HG03135 (cell line): Measurements from ENCODE around the gene TMX2.
"Not testable (repeated sequence)": the region's sequence is repeated elsewhere in the genome, so short reads cannot be mapped to it uniquely, and the experiment has no call there.

ENCODE experiments used
- ATAC-seq: cut with Tn5 transposase; IDR thresholded peaks from one replicate; pipeline ENCODE4 v1.9.1; 2021; ENCODE audit warnings: mild to moderate bottlenecking, moderate library complexity; ENCODE audit not compliant: unreplicated experiment

The TMX2 gene

DNA sequence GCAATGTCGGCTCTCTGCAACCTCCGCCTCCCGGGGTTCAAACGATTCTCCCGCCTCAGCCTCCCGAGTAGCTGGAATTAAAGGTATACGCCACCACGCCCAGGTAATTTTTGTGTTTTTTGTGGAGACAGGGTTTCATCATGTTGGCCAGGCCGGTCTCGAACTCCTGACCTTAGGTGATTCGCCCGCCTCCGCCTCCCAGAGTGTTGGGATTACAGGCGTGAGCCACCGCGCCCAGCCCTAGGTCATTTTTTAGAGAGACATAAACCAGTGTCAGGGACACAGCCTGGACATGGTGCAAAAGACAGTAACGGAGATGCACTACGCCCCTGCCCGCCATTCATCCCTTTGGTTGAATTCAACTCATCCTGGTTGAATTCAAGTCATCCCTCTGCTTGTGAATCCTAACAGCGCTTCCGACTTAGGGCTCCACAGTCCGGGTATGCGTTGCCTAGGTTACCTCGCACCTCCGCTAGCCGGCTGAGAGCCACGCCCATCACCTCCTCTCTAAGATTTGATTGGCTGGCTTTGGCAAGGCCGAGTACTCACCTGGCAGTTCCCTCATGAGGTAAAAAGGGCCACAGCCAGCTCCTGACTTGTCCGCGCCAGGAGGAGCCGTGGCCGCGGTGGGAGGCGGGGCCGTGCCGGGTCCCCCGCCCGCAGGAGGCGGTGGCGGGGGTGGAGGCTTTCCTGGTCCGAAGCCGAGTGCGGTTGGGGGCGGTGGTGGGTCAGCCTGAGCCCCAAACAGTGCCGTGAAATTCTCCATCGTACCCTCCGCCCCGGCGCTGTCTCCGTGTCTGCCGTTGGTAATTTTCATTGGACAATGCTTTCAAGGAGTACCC, 758 bp upstream of the TMX2 start, which contains the start of gene MED19:
Gene MED19, minus strand, starts transcription at position 802 of the 842 bp plus-strand sequence. Its CDS starts 36 bp downstream, at position 766.
- ATAC-seq, result peak; percentile 41

DNA sequence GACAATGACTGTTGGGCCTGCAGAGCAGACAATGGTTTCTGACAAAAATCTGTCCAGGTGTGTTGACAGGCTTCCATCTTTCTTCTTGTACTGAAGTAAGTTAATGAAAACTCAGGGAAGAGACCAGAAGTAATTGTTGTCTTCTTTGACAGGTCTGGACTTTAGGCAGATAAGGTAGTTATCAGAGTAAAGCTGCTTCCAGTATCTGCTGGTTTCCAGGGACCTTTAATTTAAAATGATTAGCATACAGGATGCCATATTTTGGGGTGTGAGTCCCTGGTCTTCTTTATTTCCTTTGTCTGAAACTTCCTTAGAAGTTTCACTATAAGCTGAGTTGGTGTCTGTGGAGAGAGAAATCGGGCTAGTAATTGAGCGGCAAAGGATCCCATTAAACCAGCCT, 1.4 kb downstream of the TMX2 start:
- no peak for ATAC-seq

DNA sequence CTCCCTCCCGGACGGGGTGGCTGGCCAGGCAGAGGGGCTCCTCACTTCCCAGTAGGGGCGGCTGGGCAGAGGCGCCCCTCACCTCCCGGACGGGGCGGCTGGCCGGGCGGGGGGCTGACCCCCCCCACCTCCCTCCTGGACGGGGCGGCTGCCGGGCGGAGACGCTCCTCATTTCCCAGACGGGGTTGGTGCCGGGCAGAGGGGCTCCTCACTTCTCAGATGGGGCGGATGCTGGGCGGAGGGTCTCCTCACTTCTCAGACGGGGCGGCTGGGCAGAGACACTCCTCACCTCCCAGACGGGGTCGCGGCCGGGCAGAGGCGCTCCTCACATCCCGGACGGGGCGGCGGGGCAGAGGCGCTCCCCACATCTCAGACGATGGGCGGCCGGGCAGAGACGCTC, 4.3 kb downstream of the TMX2 start:
- ATAC-seq, result not testable (repeated sequence)

DNA sequence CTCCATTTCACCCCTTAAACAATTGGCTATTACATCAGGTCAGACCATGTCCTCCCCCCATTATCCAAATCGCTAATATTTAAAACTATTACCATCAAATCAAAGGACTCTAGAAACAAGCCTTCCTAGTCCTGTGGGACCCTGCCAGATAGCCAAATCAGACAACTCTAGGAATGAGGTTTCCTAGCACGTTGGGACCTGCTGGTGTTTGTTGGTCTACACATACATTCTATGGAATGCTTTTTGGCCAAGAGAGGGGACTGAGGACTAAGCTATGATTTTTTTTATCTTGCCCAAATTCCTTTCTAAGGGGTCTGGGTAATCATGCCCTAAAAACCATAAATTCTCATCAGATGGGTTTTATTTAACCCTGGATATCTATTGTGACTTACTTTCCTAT, 14.8 kb downstream of the TMX2 start:
- no peak for ATAC-seq

DNA sequence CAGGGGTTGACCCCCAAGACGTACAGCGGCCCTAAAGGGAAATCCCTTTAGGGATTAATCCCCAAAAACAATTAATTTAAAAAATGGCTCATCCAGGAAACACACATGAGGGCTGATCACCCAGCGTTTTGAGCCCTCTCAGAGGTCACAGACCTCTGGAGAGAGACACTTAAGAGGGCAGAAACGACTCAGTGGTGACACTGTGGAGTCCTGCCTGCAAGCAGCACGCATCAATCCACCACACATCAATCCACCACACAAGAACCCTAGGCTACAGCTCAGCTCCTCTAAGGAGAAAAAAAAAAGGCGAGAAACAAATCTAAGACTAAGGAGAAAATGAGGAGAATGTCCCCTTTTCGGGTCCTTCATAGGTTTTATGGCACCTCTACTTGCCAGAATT, 16.4 kb downstream of the TMX2 start:
- ATAC-seq, result no peak

DNA sequence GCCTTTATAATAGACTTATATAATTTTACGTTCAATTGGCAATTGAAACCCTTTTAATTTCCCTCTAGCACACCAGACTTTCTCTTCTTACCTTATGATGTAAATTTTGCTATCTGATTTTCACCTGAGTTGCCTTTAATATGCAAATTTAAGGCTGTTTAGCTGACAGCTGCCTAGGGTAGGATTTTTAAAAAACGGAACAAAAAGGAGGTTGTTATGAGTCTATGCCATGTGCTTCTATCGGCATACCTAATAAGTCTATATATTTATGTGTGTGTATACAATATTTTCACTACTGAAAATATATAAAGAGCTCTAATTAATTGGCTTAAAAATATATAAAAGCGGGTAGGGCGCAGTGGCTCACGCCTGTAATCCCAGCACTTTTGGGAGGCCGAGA, 17.1 kb downstream of the TMX2 start:
- ATAC-seq, result no peak

DNA sequence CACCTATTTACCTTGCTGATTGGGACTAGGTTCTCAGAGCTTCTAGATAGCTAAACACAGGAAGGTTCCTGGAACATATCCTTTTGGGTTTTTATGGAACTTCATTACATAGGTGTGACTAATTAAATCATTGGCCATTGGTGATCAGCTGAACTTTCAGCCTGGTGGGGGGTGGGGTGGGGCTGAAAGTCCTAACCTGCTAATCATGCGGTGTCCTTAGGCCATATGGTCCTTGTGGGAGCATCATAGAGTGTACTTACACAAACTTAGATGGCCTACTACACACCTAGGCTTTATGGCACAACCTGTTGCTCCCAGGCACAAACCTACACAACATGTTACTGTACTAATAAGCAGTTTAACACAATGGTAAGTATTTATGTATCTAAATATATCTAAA, 20.3 kb downstream of the TMX2 start:
- ATAC-seq, result no peak

DNA sequence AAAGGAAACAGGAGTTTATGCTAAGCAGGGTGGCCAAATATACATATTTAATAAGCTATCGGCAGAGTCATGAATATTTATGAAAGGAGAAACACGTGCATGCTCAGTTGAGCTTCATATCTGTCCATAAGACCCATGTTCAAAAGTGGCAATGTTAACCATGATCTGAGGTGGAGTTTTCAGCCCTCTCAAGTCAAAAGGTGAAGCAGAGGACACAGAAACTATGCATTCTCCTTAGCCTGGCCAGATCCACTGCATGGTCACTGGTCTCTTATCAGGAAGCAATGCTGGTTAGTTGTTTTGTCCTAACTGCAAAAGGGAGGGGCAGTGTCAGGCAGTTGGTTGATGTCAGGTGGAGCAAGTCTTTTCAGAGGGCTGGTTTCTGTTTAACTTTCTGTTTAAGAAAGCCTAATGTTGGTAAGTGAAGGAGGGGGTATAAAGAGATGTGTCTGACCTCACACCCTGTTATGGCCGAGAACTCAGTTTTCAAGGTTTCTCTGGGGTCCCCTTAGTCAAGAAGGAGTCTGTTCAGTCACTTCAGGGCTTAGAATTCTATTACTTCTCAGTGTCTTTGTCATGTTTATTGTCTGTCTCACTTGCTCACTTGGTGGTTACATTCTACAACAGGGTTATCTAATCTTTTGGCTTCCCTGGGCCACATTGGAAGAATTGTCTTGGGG, 23.4 kb downstream of the TMX2 start:
- no peak for ATAC-seq

DNA sequence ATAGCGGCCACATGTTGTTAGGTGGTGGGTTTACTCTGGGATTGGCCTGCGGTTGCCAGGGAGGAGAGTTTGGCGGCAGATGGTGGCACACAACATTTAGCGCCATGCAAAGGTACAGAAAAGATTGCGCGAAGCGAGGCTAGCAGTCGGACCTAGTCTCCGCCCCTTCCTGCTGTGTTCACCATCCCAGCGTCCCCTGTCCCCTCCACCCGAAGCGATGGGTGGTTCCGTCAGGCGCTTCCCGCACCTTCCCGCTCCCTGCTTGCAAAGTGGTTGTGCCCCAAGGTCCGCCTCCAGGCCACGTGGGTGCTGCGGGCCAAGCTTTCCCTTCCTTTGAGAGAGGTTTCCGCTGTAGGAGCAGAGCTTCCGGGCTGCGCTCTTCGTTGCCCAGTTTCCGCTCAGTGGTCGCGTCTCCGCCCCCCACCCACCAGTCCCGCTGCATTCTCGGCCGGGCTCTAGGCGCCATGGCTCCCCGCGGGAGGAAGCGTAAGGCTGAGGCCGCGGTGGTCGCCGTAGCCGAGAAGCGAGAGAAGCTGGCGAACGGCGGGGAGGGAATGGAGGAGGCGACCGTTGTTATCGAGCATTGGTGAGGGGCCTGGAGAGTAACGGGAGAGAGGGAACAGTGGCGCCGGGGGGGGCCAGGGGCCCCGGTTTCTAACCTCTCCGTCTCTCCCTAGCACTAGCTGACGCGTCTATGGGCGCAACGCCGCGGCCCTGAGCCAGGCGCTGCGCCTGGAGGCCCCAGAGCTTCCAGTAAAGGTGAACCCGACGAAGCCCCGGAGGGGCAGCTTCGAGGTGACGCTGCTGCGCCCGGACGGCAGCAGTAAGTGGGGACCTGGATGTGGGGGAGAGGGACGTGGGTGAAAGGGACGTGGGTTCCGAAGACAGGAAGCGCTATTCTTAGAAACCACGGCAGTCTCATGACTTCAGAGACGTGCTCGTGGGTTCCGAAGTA, 29.0 kb downstream of the TMX2 start, which contains the start of gene SELENOH:
Gene SELENOH, plus strand, starts transcription at position 360 of the 955 bp plus-strand sequence. Its CDS starts 105 bp downstream, at position 465.
- peak; percentile 92 for ATAC-seq

DNA sequence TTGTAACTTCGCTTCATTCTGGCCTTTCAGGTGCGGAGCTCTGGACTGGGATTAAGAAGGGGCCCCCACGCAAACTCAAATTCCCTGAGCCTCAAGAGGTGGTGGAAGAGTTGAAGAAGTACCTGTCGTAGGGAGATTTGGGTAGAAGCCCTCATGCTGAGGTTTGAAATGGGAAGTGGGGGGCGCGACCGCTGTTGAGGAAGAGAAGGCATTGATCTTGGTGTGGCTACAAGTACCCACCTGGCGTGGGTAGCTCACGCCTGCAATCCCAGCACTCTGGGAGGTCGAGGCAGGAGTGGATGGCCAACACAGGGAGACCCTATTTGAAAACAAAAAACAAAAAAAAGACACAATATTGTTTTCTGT, 29.7 kb downstream of the TMX2 start:
- ATAC-seq, result no peak

DNA sequence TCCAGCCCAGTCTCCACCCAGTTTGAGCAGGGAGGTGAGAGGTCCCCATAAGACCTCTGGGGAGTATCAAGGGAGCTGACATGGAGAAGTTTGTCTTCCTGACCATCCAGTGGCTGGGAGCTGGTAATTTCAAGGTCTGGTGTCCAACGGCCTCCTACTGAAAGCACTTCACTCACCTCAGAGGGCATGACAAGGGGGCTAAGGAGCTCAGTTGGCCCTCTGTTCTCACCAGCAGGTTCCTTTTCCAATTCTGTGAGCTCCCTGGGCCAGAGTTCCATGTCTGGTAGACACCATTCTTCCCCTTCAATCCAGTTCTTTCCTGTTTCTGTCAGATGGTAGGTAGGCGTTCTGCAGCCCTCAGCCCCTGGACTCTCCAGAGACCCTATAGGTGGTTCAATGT, 32.0 kb downstream of the TMX2 start:
- ATAC-seq, result no peak

DNA sequence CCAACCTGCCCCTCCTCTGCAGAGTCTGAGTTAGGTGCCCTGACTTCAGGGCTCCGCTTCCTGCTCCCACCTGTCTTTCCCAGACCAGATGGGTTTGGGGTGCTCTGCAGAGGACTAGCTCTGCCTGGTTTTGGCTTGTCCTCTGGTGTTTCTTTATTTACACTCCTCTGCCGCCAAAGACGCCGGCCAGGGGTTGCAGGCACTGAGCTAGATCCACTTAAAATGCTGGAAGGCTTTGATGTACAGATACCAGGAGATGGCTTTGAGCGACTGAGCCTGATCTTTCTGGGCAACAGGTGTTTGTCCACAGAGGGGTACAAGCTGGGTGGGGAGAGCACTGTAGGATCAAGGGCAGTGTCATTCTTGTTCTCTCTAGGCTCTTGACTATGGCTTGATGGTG, 32.8 kb downstream of the TMX2 start:
- no peak for ATAC-seq

DNA sequence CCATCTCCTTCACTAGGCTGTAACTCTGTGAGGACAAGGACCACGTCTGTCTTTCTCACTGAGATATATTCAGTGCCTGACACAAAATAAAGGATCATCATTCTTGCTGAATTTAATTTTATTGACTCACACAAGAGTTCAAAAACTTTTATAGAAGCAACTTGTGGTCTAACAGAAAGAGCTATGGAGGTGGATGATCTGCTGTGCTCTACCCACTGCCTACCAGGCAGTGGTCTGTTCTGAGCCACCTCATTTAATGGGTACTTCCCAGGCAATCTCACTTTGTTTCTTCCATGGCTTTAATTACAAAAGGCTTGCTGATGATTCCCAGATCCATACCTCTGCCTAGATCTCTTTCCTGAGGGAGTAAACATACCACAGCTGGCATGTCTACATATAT, 34.5 kb downstream of the TMX2 start:
- ATAC-seq, result no peak

DNA sequence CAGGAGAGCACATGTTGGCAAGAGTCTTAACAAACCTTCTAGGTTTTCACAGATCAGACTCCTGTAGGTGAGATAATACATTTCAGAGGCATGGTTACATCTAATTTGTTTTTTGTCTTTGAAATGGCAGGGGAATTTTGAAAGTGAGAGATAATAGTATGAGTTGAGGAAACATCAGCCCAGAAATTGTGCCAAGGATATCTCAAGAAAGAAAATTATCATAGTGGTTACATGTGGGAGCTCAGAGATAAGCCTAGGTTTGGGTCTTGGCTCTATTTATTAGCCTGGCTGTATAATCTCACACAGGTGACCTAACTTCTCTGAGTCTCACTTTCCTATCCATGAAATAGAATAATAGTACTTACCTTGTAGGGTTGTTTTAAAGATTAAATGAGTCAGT, 38.8 kb downstream of the TMX2 start:
- ATAC-seq, result no peak

DNA sequence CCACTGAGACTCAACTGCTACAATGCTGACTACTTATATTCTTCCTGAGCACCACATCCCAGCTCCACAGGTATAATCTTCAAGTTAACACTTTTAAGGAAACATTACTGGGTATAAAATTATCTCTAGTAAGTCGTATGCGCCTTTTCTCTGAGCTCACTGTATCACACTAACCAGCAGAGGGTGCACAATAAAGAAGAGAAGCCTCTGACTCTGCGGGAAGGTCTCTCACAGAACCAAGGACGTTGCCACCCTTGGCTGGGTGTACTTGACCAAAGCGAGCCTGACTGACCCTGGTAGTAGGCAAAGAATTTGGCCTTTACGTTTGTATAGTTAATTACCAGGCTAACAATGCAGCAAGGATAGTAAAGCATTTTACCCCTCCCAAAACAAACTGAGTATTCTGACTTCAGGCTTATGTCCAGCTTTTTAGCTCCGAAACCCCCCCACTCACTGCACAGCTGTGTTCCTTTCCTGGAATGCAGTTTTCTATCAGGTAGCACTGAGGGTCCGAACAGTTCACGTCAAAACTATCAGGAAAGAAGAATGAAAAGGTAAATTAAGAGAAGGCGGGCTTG, 39.4 kb downstream of the TMX2 start, which contains the start of gene BTBD18:
Gene BTBD18, minus strand, starts transcription at position 144 of the 578 bp plus-strand sequence. CDS start 631 bp downstream, outside the sequence.
- no peak for ATAC-seq

DNA sequence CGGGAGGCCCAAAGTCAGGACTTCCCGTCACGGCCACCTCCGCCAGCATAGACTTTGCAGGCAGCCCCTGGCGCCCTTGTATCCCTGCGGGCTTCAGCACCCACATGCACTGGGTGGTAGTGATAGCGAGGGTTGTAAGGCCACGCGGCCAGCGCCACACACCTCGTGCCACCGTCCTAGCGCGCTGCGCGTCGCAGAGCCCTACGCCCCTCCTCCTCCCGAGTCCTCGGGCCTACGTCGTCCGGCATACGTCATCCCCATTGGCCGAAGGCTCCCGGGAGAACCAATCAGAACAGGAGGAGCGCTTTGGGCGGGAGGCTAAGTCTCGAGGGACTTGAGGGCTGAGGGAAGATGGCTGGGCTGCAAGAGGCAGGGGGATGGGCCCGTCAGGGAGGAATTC, 40.6 kb downstream of the TMX2 start:
- ATAC-seq, result no peak

DNA sequence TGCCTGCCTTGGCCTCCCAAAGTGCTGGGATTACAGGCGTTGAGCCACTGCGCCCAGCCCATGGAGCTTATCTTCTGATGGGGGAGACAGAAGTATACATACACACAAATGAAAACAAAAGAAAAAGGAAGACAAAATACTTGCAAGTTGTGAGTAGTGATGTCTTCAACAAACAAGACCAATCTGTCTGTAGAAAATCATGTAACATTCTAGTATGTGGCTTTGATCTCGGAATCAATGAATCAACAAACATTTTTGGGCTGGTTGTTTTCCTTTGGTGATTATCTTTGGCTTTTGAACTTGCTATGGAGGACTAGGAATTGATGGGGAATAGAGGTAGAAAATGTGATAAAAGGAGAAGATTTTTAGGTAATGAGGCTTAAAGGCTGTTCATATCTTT, 45.8 kb downstream of the TMX2 start:
- ATAC-seq, result no peak

DNA sequence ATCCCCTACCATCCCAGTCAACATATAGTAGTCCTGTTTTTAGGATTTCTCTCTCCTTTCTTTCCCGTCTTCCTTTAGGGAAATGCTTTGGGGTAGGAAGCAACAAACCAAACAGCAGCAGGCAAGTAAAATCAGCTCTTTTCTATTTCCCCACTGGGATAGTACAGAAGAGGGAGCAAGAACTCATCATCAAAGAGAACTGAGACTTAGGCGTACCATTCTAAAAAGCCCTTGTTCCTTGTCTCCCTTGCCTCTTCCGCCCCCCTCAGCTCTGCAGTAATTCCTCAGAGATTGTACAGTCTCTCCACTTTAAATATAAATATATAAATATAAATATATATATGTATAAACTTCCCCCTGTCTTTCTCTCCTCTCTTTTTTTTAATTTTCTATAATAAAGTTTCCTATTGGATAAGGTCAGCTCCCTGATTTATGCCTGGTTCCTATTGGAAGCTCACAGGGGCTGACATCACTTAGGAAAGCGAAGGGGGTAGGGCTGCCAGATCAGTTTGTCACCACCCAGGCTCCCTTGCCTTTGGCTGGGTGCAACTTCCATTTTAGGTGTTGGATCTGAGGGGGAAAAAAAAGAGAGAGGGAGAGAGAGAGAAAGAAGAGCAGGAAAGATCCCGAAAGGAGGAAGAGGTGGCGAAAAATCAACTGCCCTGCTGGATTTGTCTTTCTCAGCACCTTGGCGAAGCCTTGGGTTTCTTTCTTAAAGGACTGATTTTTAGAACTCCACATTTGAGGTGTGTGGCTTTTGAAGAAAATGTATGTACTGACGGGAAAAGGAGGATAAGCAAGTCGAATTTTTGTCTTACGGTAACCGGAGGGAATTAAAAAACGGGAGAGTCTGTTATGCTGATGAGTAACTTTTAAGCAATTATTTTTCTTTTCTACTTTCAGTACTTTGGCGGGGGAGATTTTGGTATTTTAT, 49.2 kb downstream of the TMX2 start, which contains the start of gene CTNND1:
Gene CTNND1, plus strand, starts transcription at position 502 of the 934 bp plus-strand sequence. CDS start 29,677 bp downstream, outside the sequence.
- peak; percentile 92 for ATAC-seq

DNA sequence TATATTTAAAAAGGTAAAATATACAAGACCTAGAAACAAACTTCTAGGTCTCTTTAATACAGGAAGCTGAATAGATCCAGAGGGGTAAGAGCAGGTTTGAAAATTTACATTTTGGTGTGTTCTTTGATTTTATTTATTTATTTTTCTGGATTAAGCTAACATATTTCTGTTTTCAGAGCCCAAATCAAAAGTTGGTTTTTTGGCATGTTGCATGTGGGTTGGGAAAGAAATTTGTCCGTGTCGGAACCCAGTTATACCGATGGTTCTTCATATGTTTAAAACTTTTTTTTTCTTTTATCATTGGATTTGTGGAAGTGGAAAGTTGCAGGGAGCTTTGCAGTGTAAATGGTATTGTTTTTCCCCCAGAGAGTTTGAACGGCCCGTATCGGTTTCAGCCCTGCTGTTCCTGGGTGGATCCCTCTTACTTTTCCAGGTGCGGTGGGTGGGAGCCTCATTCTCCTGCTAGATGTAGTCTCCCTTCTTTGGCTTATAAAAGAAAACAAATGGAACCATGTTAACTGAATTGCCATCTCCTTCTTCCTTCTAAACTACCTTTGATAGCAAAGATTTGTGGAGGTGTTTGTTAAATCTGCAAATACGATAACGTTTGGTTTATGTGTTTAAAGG, 50.0 kb downstream of the TMX2 start:
- ATAC-seq, result no peak
